ENCODE measurements around the gene VEGFA. TPM values are rescaled to one million over a fixed set of nuclear protein-coding genes. Genes with fewer than 3 reads are reported as not detected.

Gene VEGFA
- polyA plus RNA-seq, 2 of the 4 experiments (the other 2 are of a cell fraction) = 35.8 to 83.7 TPM

- no peak for ATAC-seq
- Histone ChIP-seq H3K9me3 (no peaks in the 10 kb centered on the region), H3K4me3 (no peak overlapping the region), H3K4me1 (no peaks in the 10 kb centered on the region), H3K4me2 (no peak overlapping the region), H3K27ac (no peak overlapping the region)
- CTCF ChIA-PET = interaction anchor here (2.0 to 2.4 kb wide), 3 partner anchors 11 to 290 kb away, joined by 6 to 26 read pairs (median 7); no protein-coding TSS in a partner anchor
- no peak for FAIRE-seq
- no peak for TF ChIP-seq CEBPB (IDR thresholded peaks at IDR 0.05)
- no peak for TF ChIP-seq BCL3 (IDR thresholded peaks at IDR 0.05)
- no peak for TF ChIP-seq FOXS1 (CRISPR knock-in tag; IDR thresholded peaks at IDR 0.05)
- WGBS (ENCODE audit: missing lambda C conversion rate) = 93% methylated on average over 25 of the region's 26 CpGs
- POLR2A ChIA-PET = no interaction called here
- no peak for DNase-seq (ENCODE audit: low read depth in 1 of 2, low spot score in 1 of 2)
These were observed 14.2 kb downstream of the VEGFA start for GRCh38 chr6:43784049-43784855.

GRCh38 chr6:43785220-43785752, 15.3 kb downstream of the VEGFA start:
- WGBS (ENCODE audit: missing lambda C conversion rate) = 81% methylated on average over 14 of the region's 14 CpGs
- Histone ChIP-seq H3K4me1 (no peaks in the 10 kb centered on the region), H3K4me2 (no peak overlapping the region), H3K27ac (no peak overlapping the region), H3K9me3 (no peaks in the 10 kb centered on the region), H3K4me3 (no peak overlapping the region)
- POLR2A ChIA-PET = no interaction called here
- CTCF ChIA-PET = interaction anchor here (2.3 to 2.4 kb wide), 2 partner anchors 12 to 16 kb away, joined by 11 to 26 read pairs; partner anchors contain the start of gene VEGFA
- ATAC-seq (no peak), FAIRE-seq (no peak), DNase-seq (ENCODE audit: low read depth in 1 of 2, low spot score in 1 of 2) (no peak)
- TF ChIP-seq RARB (CRISPR knock-in tag; IDR thresholded peaks at IDR 0.05) (no peak), TFCP2L1 (CRISPR knock-in tag; IDR thresholded peaks at IDR 0.05) (no peak), E2F6 (IDR thresholded peaks at IDR 0.05; ENCODE audit: borderline replicate concordance, low read depth) (no peak), RCOR1 (IDR thresholded peaks at IDR 0.05; ENCODE audit: low read depth, low read length) (no peak), CEBPB (IDR thresholded peaks at IDR 0.05) (no peak), PHF8 (IDR thresholded peaks at IDR 0.05; ENCODE audit: borderline replicate concordance, low read depth) (no peak)

- H3K9me3 ChIP-seq = no peaks in the 10 kb centered on the region
- no peak for TF ChIP-seq TFCP2L1 (CRISPR knock-in tag; IDR thresholded peaks at IDR 0.05)
- TF ChIP-seq JUNB (IDR thresholded peaks at IDR 0.05) = no peak
- TF ChIP-seq HEYL (CRISPR knock-in tag; IDR thresholded peaks at IDR 0.05) = no peak
- TF ChIP-seq MAX (IDR thresholded peaks at IDR 0.05) = no peak
- no peak for TF ChIP-seq MYC (IDR thresholded peaks at IDR 0.05; ENCODE audit: borderline replicate concordance, low read length)
- TF ChIP-seq ZC3H11A (IDR thresholded peaks at IDR 0.05) = no peak
- no peak for TF ChIP-seq PHF8 (IDR thresholded peaks at IDR 0.05; ENCODE audit: borderline replicate concordance, low read depth)
- TF ChIP-seq ZFP36 (IDR thresholded peaks at IDR 0.05; ENCODE audit: borderline replicate concordance, partially characterized antibody) = no peak
- TF ChIP-seq RARB (CRISPR knock-in tag; IDR thresholded peaks at IDR 0.05) = no peak
- TF ChIP-seq POLR2AphosphoS2 (conservative IDR thresholded peaks at IDR 0.05; ENCODE audit: low read length) = no peak
- TF ChIP-seq RAD21 (conservative IDR thresholded peaks at IDR 0.05 in 1 of 2, IDR thresholded peaks at IDR 0.05 in 1 of 2) = no peak
- no peak for TF ChIP-seq HDAC2 (IDR thresholded peaks at IDR 0.05)
- TF ChIP-seq CHD2 (IDR thresholded peaks at IDR 0.05; ENCODE audit: low read length, partially characterized antibody) = no peak
- no peaks in the 10 kb centered on the region for H3K4me1 ChIP-seq
- DNase-seq (ENCODE audit: low read depth in 1 of 2, low spot score in 1 of 2) (no peak), FAIRE-seq (no peak), ATAC-seq (no peak)
- WGBS (ENCODE audit: missing lambda C conversion rate) = 85% methylated on average over 3 of the region's 3 CpGs
- no peak overlapping the region for H3K27ac ChIP-seq
- no peak overlapping the region for H3K4me2 ChIP-seq
- no peak overlapping the region for H3K4me3 ChIP-seq
- ChIA-PET POLR2A (no interaction called here), CTCF (interaction anchor here (1.2 to 2.4 kb wide), 3 partner anchors 12 to 293 kb away, joined by 4 to 26 read pairs (median 11); partner anchors contain the start of gene VEGFA)
These were observed 15.9 kb downstream of the VEGFA start for GRCh38 chr6:43785904-43786303.

Data from A549 (cell line).